ENCODE data around the gene CPAMD8.

CPAMD8 gene

GRCh38 chr19:17037966-17038500 lies 11.4 kb upstream of the CPAMD8 start:
- no peak for TF ChIP-seq CTCF (IDR thresholded peaks at IDR 0.05)

- no peak for TF ChIP-seq CTCF (IDR thresholded peaks at IDR 0.05)
Observed at GRCh38 chr19:17037184-17037583, 10.6 kb upstream of the CPAMD8 start.

GRCh38 chr19:17036640-17037039 lies 10.0 kb upstream of the CPAMD8 start:
- TF ChIP-seq CTCF (IDR thresholded peaks at IDR 0.05) = no peak

GRCh38 chr19:17035842-17036424 lies 9.3 kb upstream of the CPAMD8 start:
- no peak for TF ChIP-seq CTCF (IDR thresholded peaks at IDR 0.05)

GRCh38 chr19:17031741-17032140 lies 5.1 kb upstream of the CPAMD8 start:
- TF ChIP-seq CTCF (IDR thresholded peaks at IDR 0.05) = no peak

- TF ChIP-seq CTCF (IDR thresholded peaks at IDR 0.05) = no peak
Observed at GRCh38 chr19:17027535-17027975, 945 bp upstream of the CPAMD8 start.

- TF ChIP-seq CTCF (IDR thresholded peaks at IDR 0.05) = no peak
Observed at GRCh38 chr19:17025991-17026658, 485 bp downstream of the CPAMD8 start.

Data from LNCAP (cell line).